Measurements from ENCODE around the gene GLI2.
A peak's percentile ranks its signal among the peaks of the same experiment; 100 is the strongest.

The GLI2 gene

GRCh38 chr2:120739438-120740090 lies 3.9 kb downstream of the GLI2 start:
- DNase-seq = peak; percentile 3

DNA sequence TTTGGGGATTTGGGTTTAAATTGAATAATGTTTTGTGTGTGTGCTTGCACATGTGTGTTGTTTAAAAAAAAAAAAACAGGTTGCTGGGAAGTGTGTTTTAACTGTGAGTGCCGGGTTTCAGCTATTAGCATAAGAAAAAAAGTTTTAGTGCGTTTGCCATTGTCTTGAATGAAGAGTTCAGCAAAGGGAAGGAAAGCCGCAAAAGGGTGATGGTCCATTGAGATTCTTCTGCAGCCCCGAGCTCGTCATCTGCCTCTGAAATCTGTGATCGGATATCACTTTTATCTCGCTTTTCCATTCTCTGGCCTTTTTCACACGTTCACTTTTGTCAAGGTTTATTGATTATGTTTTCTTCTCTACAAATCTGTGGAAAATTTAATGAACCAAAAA lies 4.7 kb downstream of the GLI2 start:
- no peak for DNase-seq

- peak; percentile 1 for DNase-seq
Measured at GRCh38 chr2:120740765-120741524, 5.3 kb downstream of the GLI2 start.

DNA sequence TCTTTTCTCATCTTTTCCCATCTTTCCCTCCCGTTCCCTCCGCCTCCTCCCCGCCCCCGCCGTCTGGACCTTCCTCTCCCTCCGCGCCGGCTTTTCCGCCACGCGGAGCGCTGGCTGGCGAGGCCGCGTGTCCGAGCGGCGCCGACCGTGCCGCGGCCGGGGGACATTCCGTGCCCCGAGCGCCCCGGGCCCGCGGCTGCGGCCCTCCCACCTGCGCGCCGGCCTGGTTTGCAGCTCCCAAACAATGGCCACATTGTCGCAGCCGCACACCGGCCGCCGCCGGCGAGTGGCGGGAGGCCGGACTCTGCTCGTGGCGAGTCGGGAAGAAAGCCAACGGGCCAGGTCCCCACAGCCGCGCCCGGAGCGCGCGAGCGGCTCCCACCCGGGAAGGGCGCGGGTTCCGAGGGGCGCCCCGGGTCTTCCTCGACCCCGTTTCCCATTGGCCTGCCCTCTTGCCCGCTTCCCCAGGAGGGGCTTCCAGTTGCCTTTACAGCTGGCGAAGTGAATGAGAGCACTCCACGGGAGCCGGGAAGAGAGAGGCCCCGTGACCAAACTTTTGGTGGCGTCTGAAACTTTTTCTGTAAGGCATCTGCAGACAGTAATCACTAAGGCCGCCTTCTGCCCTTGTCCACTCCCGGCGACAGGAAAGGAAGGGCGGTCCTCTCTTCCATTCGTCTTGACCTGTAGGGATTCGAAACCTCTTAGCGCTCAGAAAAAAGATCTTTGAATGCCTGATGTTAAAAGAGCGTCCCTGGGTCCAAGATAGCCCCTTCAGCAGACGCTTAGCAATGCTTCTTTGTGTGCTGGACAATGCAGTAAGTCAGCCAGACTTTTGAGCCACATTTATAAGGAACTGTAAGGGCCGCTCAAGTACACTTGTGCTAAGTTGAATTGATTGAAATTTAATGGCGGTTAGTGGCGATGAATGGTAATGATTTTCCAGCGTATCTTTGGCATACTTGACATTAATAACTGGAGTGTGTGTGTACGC lies 6.2 kb downstream of the GLI2 start:
- no peak for DNase-seq

DNA sequence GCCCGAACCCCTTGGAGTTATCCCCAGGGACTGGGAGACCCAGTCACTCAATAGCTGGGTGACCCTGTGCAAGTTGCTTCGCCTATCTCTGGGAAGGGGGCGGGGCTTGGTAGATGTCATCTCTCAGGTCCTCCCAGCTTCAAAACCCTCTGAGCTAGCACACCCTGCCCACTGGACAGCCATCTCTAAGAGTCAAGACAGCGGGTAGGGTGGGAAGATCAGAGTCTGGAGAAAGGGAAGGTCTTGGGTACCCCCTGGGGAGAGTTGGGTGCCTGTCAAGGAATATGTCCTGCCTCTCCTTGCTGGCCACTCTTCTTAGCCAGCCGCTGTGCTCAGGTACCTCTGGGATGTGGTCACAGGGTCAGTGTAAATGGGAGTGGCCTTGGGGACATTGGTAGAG lies 8.0 kb downstream of the GLI2 start:
- peak; percentile 19 for DNase-seq

DNA sequence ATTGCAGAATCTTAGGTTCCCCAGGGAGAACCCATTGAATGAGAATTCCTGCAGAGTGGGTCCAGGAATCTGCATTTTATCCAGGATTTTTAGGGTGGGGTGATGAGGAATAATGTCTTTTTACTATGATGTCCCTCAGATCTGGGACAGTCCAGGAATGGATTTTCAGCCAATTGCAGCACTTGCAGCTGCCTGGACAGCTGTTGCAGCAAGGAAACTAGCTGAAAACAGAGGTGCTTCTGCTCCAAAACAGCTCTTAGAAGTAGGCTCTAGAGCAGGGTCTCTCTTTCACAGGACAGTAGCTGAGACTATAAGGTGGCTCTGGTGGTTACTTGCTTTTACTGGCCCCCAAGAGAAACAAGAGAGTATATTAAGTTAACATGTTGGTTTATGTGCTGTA lies 9.1 kb downstream of the GLI2 start:
- DNase-seq = no peak

GRCh38 chr2:120745420-120746111 lies 9.9 kb downstream of the GLI2 start:
- DNase-seq = peak; percentile 10

- DNase-seq = peak; percentile 12
Measured at GRCh38 chr2:120746144-120746543, 10.5 kb downstream of the GLI2 start.

DNA sequence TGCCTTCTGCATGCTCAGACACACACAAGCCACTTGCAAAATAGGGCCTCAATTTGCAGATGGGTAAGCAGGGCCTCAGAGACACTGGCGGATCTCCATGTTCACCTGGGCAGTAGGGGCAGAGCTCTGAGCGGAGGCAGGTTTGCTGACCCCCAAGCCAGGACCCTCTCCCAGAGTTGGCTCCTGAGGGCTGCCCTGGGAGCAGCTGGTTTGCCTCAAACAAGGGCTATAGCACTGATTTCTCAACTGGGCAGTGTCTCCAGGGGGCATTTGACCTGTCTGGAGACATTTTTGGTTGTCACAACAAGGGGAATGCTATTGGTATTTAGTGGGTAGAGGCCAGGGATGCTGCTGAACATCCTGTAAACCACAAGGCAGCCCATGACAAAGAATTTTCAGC lies 11.6 kb downstream of the GLI2 start:
- peak; percentile 9 for DNase-seq

GRCh38 chr2:120747706-120748105 lies 12.0 kb downstream of the GLI2 start:
- no peak for DNase-seq

- DNase-seq = peak; percentile 7
Measured at GRCh38 chr2:120748310-120748709, 12.6 kb downstream of the GLI2 start.

DNA sequence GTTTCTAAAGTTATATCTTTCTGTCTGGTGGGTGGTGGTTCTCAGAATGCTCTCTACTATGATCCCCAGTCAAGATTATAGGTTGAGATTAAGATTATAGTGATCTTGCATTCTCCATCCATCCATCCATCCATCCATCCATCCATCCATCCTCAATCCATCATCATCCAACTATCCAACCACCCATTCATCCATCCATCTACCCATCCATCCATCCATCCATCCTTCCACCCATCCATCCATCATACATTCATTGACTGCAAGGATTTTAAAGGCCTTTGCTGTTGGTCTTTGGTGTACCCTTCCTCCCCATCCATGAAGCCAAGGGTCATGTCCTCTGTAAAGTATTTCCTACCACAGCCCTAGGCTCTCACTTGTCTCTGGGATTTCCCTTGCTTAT lies 13.1 kb downstream of the GLI2 start:
- DNase-seq = no peak

DNA sequence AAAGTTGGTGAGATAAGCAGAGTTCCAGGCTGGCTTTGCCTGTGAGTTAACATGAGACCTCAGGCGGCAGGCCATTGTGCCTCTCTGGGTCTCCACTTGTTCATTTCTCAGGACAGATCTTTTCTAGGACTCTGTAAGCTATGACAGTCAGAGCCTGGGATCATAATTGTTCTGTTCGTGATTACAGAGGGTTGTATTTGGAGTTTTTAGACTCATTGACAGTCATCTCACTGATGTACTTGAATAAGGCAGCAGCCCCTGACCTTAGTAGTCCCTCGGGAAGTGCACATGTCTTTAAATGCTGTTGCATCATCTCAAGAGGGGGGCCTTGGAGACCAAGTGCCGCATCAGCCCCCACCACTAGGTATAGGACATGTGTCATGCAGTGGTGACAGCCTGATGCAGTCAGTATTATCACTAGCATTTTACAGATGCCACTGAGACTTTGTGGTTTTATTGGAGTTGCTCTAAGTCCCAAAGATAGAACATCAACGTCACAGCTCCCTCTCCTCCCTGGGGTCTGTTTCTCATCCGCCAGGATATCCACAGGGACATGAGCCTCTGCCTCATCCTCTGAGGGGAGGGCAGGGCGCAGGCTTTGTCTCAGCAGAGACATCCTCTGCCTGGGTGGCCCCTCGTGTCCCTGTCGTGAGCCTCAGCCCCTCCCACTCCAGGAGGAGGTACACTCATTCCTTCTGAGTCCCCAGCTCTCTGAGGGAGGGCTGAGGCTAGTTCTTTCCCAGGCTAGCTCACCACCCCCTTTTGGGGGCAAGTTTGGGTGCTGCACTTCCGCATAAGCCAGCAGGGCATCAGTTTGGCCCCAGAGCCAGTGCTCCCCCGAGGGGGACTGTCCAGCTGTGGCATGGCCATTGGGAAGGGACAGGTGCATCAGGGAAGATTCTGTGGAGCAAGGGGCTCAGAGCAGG lies 14.1 kb downstream of the GLI2 start:
- peak; percentile 7 for DNase-seq

- DNase-seq = no peak
Measured at GRCh38 chr2:120750488-120751210, 15.0 kb downstream of the GLI2 start.

DNA sequence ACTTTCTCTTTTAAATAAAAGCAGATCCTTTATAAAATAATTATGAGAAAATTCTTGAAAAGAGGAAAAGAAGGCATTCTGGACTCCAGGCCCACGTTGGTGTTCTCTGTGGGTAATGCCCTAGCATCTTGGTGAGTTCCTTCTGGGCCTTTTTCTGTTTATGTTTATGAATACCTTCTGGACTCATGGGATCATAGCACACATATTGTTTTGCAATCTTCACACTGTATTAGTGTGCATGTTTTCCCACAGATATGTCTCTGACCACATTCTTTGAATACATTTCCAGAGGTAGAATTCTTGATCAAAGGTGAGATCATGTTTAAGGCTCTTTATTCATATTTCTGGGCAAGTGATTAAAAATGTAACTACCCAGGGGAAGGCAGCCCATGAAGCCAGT lies 15.9 kb downstream of the GLI2 start:
- no peak for DNase-seq

DNA sequence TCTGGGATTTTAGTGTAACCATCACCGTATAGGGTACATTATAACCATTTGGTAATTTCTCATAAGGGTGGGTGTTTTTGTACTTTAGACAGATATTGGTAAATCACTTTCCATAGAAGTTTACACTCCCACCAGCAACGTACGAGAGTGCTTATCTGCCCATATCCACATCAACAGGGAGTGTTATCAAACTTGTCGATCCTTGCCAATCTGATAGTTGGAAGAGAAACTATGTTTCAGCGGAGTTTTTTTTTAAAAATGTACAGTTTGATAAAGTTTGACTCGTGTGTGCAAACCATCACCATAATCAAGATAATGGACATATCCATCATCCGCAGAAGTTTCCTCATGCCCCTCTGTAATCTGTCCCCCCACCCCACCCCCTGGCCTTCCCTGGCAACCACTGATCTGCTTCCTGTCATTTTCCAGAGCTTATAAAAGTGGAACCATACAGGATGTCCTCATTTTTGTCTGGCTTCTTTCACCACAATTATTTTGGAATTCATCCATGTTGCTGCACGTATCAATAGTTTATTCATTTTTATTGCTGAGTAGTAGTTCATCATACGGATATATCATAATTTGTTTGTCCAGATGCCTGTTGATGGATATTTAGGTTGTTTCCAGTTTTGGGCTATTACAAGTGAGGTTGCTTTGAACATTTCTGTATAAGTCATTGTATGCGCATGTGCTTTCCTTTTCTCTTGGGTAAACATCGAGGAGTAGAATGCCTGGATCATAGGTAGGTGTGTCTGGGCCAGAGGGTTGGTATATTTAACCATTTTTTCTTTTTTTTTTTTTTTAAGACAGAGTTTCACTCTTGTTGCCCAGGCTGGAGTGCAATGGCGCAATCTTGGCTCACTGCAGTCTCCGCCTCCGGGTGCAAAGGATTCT lies 18.6 kb downstream of the GLI2 start:
- DNase-seq = no peak

GRCh38 chr2:120758181-120759144 lies 22.8 kb downstream of the GLI2 start:
- no peak for DNase-seq

- no peak for DNase-seq
Measured at GRCh38 chr2:120759543-120760331, 24.1 kb downstream of the GLI2 start.
